ENCODE measurements around the gene FSTL4. TPM values are rescaled to one million over a fixed set of nuclear protein-coding genes. Genes with fewer than 3 reads are reported as not detected.
A peak's percentile ranks its signal among the peaks of the same experiment; 100 is the strongest.

The FSTL4 gene
- total RNA-seq, 1 donor from 2014 or later = not detected

DNA sequence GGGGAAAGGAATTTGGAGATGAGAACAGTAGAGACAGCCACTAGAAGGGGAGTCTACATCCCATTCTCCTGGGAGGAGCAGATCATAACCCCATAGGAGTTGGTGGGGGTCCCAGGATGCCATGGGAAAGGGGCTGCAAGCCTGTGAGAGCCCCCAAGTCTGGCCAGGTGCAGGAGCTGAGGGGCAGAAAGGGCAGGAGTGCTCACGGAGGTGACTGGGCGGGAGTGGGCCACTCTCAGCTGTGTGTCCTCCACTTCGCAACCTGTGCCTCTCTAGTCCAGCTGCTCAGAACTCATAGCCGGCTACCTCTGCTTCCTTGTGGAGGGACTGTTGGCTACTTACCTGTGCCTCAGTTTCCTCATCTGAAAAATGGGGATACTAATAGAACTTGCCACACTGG is 263.9 kb downstream of the FSTL4 start:
- DNase-seq (ENCODE audit: low spot score) = peak; percentile 45

DNA sequence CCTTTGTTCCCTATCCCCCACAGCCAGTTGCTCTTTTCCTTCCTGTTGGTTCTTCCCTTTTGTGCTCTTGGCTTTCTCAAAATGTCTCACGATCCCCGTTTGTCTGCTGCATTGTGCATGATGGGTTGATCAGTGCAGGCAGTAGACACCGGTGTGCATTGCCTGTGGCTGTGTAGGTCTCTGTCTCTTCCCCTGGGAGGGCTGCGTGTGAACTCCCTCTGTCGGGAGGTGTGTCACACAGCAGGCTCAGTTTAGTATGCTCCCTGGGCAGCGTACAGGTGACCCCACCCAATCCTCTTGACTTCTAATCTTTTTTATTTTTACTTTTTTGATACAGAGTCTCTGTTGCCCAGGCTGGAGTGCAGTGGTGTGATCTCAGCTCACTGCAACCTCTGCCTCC is 265.3 kb downstream of the FSTL4 start:
- peak; percentile 35 for DNase-seq (ENCODE audit: low spot score)

DNA sequence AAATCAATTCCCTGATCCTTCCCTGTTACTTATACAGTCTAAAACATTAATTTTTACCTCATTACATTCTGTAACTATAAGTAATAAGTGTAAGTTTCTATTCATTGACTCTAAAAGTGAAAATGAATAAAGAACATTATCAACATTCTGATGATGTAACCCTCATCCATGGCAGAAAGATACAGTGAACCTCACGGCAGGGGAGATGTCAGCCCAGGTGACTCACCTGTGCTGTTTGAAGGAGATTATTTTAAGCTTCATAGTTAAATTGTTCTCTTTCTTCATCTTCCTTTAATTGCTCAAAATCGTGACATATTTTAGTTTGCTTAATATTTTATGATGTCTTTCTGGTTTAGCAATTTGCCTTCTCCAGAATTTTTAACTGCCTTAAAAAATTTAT is 268.1 kb downstream of the FSTL4 start:
- no peak for DNase-seq (ENCODE audit: low spot score)

DNA sequence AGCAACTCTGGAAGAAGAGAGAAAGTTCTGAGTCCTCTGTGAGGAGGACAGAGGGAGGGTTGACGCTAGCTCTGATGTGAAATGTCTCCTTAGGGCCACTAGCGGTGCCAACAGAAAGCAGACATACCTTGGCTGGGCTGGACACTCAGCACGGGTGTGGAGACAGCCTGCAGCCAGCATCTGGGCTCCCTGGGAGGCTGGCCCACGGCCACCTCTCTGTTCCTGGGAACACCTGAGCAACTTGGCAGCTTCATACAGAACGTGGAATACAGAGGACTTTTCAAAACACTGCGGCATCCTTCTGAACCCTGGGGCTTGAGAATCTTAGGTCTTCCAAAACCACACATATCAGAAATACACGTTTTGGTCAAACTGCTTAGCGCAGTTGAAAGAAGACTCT is 269.1 kb downstream of the FSTL4 start:
- peak; percentile 45 for DNase-seq (ENCODE audit: low spot score)

DNA sequence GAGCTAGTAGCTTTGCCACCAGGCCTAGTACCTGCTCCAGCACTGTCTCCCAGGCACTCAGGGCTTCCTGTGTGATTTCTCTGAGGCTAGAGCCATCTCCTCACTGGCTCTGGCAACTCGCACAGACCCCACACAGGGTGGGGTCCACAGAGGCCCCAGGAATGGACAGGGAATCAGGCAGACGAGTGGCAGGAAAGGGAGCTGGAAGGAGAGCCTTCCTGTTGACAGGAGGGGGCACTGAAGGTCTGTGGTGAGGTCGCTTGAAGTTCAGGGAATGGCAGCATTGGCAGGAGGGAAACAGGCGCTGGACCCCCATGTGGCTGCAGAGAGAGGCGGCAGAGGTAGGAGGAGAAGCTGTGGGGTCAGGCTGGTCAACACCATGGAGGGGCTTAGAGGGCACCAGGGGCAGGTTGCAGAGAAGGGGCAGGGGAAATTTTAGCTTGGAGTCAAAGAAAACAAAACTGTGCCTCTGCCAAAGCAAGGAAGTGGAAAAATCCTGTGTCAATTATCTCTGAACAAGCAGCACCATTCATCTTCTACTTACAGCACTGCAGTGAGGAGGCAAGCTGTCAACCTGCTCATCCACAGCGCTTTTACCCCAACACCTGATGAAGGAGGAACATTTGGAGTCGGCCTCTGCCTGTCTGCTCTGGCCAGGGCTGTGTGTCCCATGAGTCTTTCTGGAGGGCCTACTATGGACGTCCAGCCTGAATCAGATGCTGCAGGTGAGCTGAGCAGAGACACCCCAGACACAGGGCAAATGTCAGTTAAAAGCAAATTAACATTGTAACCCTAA is 270.2 kb downstream of the FSTL4 start:
- peak; percentile 77 for DNase-seq (ENCODE audit: low spot score)

DNA sequence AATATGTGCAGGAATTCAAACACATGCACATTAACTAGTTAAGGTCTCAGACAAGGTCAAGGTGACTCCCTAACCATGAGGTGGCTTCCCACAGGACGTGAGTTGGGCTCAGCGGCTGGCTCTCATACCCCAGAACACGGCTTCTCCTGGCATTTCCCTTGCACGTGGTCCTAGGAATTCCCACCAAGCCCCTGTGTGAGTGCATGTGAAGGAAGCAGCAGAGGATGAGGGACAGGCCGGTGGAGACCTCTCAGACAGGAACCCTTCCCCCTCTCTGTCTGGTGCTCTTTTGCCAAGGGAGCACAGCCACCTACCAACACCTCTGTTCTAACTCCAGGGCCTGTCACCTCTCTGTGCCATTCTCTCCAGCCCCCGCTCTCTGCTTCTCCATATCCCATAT is 271.0 kb downstream of the FSTL4 start:
- peak; percentile 47 for DNase-seq (ENCODE audit: low spot score)

DNA sequence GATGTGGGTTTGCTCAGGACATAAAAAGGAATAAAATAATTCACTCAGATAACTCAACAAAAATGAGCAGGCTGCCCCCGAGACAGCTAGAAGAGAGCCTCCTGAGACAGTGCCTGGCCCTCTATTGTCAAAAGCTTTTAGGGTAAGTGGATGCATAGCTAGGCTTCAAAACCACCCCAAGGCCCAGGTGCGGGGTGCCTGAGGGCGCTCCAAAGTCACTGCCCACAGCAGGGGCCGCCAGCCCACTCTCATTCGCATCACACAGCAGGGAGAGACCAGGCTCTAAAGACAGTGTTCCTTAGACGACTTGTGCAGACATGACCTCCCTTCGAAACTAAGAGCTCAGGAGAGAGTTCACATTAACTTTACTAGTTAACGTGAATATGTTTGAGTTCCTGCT is 271.5 kb downstream of the FSTL4 start:
- DNase-seq (ENCODE audit: low spot score) = peak; percentile 74

DNA sequence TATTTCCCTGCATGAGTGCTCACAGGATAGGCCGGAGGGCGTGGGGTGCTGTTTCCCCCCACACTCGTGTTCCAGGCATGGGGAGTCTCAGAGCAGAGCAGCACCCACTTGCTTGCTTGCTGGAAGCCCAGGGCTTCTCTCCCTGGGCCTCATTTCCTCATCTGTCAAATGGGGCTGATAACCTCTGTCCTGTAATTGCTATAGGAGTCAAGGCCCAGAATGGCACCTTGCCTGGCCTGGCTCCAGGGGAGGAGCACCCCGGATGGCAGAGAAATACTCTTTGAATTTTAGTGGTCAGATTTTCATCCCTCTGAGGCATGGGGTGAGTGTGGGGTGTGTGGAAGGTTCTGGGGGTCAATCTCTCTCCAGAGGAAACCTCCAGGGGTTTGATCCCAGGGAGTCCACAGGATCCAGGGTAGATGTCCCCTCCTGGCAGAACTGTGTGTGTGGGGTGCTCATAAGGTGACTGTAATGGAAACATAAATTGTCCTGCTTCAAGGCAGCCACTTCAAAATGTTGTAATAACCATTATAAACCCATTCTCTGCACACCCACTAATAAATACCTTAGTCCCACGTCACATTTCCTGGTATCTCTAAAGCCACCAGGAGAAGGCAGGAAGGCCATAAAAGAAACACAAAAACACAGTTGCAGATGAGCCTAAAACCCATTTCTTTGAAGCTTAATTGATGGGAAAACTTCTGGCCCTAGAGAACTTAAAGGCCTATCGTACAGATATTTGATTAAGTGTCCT is 272.2 kb downstream of the FSTL4 start:
- DNase-seq (ENCODE audit: low spot score) = peak; percentile 26

DNA sequence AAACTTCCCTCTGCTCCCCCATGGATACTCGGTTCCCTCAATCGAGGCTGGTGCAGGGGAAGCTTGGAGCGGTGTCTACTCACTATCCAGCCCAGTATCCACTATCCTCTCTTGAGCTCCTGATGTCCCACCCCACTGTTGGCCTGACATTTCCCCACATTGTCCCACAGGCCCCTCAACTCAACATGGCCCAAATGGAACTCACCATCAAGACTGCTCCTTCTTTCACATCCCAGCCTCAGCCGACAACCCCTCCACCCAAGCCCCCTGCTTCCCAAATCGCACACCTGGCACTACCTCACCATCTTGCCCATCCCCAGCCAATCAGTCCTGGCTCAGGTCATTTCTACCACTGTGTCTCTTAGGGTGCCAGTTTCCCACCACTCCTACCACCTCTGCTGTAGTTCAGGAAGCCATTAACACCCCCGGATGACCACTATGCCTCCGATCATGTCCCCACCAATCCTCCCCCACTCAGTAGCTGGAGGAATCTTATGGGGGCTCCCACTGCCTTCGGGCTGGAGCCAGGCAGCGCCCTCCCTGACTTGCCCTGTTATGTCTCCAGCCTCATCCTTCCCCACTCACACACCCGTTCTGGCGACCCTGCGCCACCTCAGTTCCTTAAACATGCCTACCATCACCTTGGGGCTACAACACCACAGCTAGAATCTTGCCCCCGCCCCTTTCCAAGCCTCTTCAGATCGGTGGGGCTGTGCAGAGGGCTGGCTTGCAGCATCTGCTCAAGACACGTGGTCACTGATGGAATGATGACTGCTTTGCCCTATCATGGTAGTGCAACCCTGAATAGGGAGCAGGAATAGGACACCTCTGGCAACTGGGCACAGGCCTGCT is 273.6 kb downstream of the FSTL4 start:
- DNase-seq (ENCODE audit: low spot score) = peak; percentile 65

DNA sequence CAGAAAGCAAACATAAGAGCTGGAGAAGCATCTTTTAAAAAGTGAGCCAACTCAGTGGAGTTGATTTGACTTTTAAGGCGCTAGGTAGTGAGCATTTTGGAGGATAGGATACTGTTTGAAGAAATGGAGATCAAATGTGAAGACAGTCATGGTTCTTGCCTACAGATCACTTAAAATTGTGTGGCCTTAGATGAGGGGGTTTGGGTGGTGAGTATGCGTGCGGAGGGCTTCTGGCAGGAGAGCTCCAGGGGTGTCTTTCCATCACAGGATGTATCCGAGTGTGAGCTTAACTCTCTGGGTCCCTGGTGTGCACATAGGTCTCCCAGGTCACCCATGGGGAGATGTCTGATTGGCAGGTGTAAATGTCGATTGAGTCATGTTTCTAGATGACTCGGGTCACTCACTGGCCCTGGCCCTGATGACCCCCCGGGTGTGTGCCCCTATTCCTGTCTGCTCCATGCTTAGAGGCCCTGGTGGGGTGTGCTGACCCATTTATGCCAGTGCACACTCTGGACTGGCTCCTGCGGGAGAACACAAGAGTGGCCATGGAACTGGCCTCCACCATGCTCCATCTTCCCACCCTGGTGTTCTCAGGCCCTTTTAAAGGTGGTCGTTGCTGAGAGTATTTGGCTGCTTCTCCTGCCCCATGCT is 274.4 kb downstream of the FSTL4 start:
- peak; percentile 47 for DNase-seq (ENCODE audit: low spot score)

DNA sequence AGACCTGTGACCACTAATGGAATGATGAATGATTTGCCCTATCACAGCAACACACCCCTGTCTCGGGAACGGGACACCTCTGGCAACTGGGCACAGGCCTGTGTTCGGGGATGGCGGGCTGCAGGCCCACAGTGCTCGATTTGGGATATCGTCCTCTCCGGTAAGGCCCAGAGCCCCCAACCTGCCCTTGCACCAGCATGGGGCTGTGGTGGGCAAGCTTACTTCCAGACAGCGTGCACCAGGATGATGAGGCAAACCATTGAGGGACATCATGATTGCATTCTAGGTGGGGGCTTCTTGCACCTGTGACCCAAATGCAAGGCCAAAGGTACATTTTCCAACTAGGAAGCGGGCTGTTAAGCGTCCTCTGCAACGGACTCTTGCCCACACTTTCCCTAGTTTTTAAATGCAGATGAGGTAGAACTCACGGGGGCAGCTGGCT is 275.4 kb downstream of the FSTL4 start:
- DNase-seq (ENCODE audit: low spot score) = peak; percentile 69

DNA sequence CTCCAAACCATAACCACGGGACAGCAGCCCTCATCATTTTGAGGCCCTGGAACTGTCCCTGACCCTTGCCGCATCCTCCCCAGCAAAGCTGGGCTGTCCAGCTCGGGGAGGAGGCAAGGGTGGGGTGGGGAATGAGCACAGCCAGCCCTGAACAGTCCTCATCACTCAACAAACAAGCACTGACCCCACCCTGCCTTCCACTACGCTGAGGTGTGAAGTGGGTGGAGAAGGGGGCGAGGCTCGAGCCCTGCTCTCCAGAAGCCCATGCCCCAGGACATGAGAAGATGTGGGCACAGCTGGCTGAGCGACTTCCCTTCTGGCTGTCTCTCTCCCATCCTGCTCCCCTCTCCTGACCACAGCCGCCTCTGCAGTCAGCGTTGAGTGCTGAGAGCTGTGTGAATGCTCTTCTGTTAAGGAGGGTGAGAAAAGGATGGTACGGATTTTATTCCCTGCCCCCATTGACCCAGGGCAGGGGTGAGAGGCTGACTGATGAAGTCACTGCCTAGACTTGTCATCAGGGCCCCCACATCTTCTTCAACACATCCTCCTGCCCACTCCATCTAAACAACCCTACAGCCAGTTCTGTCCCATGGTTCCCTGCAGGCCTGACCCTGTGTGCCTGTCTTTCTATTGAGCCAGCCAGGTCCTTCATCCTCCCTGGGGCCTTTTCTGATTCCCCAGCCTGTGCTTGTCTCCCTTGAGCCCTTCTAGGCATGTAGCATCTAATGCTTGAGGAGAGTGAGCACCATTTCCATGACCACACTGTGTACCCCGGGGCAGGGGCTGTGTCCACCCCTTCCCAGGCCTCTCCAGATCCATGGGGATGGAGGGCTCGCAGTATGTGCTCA is 276.0 kb downstream of the FSTL4 start:
- DNase-seq (ENCODE audit: low spot score) = peak; percentile 51

DNA sequence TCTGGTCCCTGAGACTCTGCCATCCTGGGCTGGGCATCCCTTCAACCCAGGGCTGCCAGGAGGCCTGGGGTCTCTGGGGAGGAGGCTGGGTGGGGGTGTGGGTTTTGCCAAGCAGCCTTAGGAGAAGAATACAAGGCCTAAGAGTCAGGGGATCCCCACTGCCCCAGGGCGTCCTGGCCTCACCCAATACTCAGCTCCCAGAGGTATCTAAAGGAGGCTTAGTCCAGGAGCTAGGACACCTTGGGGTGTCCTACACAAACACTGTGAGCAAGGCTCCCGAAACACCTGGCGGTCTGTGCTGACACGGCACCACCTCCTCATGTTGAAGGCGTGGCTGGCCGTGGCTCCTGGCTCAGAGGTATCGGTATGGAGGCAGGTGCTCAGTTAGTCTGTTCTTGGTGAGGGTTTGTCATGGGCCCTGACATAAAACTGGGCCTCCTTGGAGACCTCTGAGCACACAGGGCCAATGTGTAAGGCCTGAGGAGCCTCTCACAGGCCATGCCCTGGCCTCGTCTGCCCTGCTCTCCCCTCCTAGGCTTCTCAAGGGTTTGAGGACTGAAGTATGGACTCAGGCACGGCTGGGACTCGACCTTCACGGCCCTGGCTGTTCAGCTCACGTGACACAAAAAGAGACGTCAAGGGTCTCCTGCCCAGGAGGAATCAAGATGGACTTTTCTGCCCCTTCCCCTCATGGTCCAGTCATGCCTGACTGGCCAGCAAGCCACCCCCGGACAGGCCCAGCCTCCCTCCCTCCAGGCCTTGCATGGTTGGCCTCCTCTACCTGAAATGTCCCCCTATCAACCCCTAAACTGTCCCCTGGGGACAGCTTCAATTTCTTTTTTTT is 277.3 kb downstream of the FSTL4 start:
- DNase-seq (ENCODE audit: low spot score) = no peak

DNA sequence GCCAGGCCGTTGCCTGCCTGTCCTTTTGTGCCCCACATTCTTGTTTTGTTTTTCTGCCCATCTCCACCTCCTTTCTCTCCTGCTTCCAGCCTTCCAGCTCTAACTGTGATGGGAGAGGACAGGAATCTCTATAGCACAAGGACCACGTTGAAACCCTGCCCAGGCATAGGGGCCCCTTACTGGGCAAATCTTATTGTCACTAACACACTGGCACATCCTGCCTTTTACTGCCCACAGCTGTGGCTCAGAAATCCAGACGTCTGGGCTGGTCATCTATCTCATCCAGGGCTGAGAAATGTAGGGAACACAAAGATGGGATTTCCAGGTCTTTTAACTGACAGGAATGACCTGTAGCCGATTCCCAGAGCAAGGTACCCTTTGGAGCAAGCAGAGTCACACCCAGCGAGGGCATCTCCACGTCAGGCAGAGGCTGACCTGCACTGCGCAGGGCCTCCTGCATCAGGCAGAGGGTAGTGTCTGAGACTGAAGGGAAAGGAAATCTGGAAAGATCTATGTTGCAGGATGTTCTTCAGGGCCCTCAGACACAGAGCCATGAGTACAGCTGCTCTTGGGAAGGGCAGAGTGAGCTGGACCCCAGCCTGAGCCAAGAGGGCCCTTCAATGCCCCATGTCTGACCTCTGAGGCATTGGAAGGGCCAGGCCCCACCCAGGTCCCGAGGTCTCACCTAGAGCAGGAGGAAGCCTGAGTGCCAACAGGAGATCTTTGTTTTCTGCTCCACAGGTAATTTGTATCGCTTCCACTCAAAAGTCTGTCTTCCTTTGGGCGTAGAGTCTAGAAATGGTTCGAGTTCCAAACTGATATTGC is 278.8 kb downstream of the FSTL4 start:
- DNase-seq (ENCODE audit: low spot score) = no peak

DNA sequence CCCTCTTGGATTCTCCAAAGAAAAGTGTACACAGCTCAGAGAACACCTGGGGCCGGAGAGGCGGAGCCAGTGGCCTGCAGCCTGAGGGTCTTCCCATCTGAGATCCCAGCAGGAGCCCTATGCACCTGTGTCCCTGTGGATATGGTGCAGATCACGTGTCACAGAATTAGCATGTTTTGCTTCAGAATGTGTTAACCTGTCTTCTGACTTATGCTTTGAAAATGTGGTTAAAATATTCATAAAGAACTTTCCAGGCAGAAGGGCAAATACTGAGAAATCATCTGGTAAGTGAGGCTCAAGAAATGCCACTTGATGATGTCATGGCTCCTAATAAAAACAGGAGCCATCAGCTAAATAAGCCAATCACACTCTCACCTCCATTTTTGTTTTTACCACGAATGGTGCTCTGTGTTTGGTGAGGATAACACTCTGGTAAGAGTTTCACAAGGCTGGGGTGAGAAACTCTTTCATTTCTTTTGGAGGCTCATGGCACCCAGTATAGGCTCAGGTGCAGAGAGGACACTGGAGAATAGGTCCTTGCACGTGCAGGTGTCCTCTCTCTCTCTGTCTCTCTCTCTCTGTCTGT is 279.8 kb downstream of the FSTL4 start:
- no peak for DNase-seq (ENCODE audit: low spot score)

DNA sequence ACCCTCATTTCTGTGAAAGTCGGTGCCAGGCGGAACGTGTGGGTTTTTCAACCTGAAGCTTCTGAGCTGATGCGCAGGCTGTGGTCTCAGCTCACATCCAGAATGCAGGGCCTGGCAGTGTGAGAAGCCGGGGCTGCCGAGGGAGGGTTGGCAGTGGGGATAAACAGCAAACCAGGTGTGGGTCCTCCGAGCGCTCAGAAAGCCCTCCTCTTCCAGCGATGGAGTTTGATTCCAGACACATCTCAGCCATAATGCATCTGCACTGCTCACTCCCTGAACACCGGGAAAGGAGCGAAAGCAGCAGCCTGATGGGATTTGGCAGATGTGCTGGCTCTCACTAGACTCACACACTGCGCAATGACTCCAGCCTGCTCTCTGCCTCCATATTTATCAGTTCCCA is 280.4 kb downstream of the FSTL4 start:
- DNase-seq (ENCODE audit: low spot score) = no peak

DNA sequence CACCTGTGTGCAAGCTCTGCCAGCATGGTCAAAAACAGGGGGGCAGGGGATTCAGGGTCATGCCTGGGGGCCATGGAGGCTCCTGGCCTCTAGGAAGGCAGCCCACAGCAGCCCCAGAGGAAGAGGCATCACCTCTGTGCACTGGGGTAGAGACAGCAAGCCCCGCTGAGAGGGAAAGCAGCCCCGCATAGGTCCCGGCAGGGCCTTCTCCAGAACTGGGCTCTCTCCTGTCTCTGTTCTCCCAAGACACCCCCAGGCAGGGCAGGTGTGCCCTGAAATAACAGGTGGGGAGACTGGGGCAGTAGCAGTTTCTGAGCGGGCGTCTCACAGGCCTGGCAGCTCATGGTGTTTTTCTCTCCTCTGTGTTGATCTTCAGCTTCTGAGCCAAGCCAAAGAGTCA is 281.4 kb downstream of the FSTL4 start:
- no peak for DNase-seq (ENCODE audit: low spot score)

DNA sequence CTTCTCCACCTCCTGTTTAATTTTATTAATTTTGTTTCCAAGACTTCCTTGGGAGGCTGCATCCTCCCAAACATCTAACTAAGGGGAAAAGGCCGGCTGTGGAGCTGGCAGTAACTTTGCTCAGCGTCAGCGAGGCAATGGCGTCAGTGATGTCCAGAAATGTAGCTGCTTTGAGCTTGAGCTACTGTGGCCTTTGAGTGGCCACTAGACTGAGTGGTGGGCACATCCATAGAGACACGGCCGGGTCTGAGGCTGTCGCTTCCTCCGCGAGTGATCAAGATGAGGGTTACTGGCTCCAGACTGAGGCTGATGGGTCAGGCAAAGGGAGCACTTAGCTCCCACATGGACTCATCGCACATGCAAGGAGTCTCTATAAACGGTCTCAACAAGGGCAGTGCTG is 283.5 kb downstream of the FSTL4 start:
- peak; percentile 33 for DNase-seq (ENCODE audit: low spot score)
